ENCODE data around the gene CMTR1.

Gene CMTR1

DNA sequence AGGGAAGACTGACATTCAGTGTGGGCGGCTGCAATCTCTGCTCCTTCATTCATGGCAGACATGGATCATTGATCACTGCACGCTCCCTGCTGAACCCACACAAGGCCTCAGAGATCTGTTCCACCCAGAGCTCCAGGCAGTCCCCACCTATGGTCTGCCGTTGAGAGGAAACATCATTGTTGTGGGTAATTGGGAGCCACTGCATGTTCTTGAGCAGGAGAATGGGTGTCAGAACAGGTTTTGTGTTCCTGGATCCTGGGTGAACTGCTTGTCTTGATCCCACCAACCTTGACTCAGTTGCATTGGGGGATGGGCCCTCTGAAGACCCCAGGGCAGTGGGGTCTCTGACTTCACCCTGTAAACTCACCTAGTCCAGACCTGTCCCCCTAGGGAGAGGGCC is 89.8 kb downstream of the CMTR1 start:
- H3K4me3 Mint-ChIP-seq, result no peak overlapping the region
- H3K9me3 Mint-ChIP-seq, result no peaks in the 10 kb centered on the region
- no peaks in the 10 kb centered on the region for H3K36me3 Mint-ChIP-seq (ENCODE audit: low read depth)
- intact Hi-C loops (cut with micrococcal nuclease), result no loop called here
- no peaks in the 10 kb centered on the region for H3K4me1 Mint-ChIP-seq (ENCODE audit: low read depth)
- peaks cover 59% of the 10 kb centered on the region for H3K27me3 Mint-ChIP-seq
- no peak overlapping the region for H3K27ac Mint-ChIP-seq

DNA sequence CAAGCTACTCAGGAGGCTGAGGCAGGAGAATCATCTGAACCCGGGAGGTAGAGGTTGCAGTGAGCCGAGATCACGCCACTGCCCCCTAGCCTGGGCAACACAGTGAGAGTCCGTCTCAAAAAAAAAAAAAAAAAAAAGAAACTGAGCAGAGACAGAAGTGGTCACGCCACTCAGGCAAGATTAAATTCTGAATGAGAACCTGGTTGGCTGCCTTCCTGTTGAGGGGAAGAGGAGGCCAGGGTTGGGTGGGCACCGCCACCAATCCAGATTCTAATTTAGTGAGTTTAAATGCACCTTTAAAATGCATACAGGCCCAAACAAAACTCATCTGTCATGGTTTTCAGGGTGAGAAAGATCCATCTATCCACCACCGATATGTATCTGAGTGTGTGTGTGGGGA is 90.4 kb downstream of the CMTR1 start:
- Mint-ChIP-seq H3K36me3 (ENCODE audit: low read depth) (no peaks in the 10 kb centered on the region), H3K27me3 (peaks cover 59% of the 10 kb centered on the region)

DNA sequence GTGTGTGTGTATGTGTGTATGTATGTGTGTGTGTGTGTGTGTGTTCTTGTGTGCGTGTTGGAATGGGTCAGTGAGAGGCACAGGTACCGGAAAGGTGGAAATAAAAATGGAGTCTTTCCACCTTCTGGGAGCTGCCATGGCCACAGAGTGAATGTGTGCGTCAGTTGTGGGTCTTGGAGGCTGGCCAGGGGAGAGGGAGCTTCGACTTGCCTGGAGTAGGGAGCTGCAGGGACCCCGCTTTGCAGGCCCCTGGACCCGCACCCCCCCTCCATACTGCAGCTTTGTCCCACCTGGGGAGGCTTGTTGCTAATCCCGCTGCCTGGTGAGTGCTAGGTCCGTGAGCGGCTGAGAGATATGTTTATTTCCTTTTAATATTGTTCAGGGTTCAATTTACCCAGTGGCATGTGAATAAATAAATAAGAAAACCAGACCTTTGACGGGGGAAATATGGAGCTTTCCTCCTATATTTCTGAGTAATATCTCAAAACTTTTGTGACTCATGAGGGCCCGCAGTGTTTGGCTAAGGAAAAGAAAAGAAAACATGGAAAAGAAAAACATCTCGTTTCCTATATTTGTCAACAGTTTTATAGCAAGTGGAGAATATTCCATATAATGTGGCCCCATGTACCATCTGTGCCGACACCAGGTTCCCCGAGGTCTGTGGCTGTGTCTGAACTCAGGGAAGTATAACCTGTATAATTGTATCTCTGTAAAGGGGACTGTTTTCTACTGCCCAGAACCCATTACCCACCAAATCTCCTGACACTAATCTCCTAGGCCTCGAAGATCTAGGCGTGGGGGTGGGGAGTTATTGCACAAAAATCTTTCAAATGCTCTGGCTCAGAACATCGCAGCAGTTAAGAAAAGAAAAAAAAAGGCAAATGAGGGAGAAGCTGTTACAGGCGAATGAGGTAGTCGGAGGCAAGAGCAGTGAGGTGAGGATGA is 91.3 kb downstream of the CMTR1 start:
- H3K36me3 Mint-ChIP-seq (ENCODE audit: low read depth), result no peaks in the 10 kb centered on the region
- H3K27me3 Mint-ChIP-seq, result peaks cover 52% of the 10 kb centered on the region
- no peaks in the 10 kb centered on the region for H3K9me3 Mint-ChIP-seq
- no peak overlapping the region for H3K4me3 Mint-ChIP-seq
- intact Hi-C loops (cut with micrococcal nuclease), result no loop called here
- no peaks in the 10 kb centered on the region for H3K4me1 Mint-ChIP-seq (ENCODE audit: low read depth)
- H3K27ac Mint-ChIP-seq, result no peak overlapping the region

More for the DNA sequence above, 90.4 kb downstream of the CMTR1 start:
- Mint-ChIP-seq H3K4me3 (no peak overlapping the region), H3K27ac (no peak overlapping the region), H3K4me1 (ENCODE audit: low read depth) (no peaks in the 10 kb centered on the region), H3K9me3 (no peaks in the 10 kb centered on the region)
- intact Hi-C loops (cut with micrococcal nuclease), result no loop called here

DNA sequence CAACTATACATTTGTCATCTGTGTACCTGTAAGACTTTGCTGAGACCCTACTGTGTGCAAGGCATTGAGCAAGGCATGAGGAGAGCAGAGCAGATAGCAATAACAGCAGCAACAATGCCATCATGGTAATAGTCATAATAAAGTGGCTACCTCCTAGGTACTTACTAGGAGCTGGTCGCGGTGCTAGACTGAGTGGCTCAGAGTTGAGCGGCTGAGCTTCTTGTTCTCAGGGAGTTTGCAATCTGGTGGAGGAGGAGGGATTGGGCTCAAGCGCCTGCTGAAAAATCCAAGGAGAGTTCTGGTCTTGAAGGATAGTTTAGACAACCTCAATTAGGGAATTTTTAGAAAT is 91.9 kb downstream of the CMTR1 start:
- Mint-ChIP-seq H3K4me3 (no peak overlapping the region), H3K27ac (no peak overlapping the region), H3K9me3 (no peaks in the 10 kb centered on the region), H3K27me3 (peaks cover 50% of the 10 kb centered on the region), H3K36me3 (ENCODE audit: low read depth) (no peaks in the 10 kb centered on the region), H3K4me1 (ENCODE audit: low read depth) (no peaks in the 10 kb centered on the region)
- intact Hi-C loops (cut with micrococcal nuclease), result no loop called here

DNA sequence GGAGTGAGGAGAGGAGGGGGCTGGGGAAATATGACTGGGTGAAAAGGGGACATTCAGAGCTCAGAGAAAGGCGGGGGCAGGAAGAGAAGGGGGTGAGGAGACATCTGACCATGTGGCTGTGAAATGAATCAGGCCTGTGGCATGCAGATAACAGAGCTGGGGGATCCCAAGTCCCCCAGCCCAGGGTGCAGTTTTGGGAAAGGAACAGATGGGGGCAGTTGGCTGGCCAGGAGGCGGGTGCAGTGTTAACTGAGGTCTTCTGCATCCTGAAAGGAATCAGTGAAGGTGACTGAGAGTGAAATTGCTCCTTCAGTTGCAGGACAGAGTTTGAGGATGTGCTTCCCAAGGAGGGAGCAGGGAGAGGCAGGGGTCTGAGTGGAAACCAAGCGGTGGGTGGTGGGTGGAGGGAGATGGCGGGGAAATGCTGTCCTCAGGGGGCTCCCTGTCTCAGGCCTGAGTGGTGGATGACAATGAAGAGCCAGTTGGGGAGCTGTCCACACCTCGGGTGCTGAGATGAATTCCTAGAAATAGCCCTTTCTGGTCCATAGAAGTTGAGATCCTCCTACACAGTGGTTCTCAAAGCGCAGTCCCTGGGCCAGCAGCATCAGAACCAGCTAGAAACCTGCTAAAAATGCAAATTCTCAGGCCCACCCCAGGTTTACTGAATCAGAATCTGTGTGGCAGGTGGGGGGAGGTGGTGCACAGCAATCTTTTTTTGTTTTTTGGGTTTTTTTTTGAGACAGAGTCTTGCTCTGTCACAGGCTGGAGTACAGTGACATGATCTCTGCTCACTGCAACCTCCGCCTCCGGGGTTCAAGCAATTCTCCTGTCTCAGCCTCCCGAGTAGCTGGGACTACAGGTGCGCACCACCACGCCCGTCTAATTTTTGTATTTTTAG is 92.7 kb downstream of the CMTR1 start:
- no peaks in the 10 kb centered on the region for H3K36me3 Mint-ChIP-seq (ENCODE audit: low read depth)
- H3K27ac Mint-ChIP-seq, result no peak overlapping the region
- peaks cover 52% of the 10 kb centered on the region for H3K27me3 Mint-ChIP-seq
- H3K4me1 Mint-ChIP-seq (ENCODE audit: low read depth), result no peaks in the 10 kb centered on the region
- no peak overlapping the region for H3K4me3 Mint-ChIP-seq
- no peaks in the 10 kb centered on the region for H3K9me3 Mint-ChIP-seq
- intact Hi-C loops (cut with micrococcal nuclease), result no loop called here

DNA sequence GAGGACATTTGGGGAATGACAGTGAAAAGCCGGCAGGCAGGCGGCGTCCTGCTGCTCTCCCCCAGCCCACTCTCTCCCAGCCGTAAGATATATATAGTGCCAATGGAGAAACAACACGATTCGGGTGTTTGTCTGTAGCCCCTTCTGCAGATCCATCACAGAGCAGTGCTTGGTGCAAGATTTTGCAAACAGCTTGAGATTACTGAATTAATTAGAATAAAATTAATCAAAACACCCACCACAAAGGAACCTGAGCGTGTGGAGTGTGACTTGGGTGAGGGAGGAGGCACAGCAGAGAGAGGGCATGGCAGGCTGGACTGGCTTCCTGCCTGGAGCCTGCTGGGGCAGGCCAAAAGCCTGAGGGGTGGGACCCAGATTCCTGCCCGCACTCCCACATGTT is 95.5 kb downstream of the CMTR1 start:
- intact Hi-C loops (cut with micrococcal nuclease), result no loop called here
- no peaks in the 10 kb centered on the region for H3K4me1 Mint-ChIP-seq (ENCODE audit: low read depth)

DNA sequence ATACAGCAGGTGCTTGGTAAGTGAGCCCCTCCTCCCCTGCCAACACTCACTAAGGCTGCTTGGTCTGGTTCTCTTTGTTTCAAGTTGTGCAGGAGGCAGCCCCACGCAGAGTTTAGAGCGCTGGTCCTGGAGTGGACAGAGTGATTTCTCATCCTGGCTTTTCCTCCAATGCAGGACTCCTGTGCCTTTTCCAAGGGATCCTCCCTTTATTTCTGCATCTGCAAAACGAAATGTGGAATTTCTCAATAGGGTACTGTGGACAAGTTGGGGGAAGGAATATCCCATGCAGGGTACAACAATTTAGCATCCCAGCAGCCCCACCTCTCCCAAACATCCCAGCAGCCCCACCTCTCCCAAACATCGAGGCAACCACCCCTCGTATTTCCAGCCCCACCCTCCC is 97.3 kb downstream of the CMTR1 start:
- H3K4me3 Mint-ChIP-seq, result no peak overlapping the region
- H3K36me3 Mint-ChIP-seq (ENCODE audit: low read depth), result no peaks in the 10 kb centered on the region
- H3K4me1 Mint-ChIP-seq (ENCODE audit: low read depth), result no peaks in the 10 kb centered on the region
- H3K27me3 Mint-ChIP-seq, result peaks cover 57% of the 10 kb centered on the region
- H3K27ac Mint-ChIP-seq, result no peak overlapping the region
- H3K9me3 Mint-ChIP-seq, result no peaks in the 10 kb centered on the region
- intact Hi-C loops (cut with micrococcal nuclease), result no loop called here

More for the DNA sequence above, 95.5 kb downstream of the CMTR1 start:
- no peaks in the 10 kb centered on the region for H3K9me3 Mint-ChIP-seq
- no peaks in the 10 kb centered on the region for H3K36me3 Mint-ChIP-seq (ENCODE audit: low read depth)
- peaks cover 50% of the 10 kb centered on the region for H3K27me3 Mint-ChIP-seq
- no peak overlapping the region for H3K27ac Mint-ChIP-seq
- no peak overlapping the region for H3K4me3 Mint-ChIP-seq

DNA sequence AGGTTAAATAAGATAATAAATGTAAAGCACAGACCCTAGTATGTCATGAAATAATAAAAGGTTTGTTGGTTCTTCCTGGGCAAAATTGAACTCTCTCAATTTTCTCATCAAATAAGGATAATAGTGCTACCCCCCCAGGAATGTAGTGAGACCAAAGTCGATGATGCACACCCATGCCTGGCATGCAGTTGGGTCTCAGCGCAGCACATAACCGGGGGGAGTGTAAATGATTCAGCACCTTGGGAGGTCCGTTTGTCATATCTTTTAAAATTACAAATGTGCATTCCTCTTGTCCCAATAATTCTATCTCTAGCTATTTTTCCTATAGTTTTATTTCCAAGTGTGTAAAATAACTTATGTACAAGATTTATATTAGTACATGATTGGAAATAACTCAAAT is 98.0 kb downstream of the CMTR1 start:
- H3K9me3 Mint-ChIP-seq, result no peaks in the 10 kb centered on the region
- no peak overlapping the region for H3K27ac Mint-ChIP-seq
- no peak overlapping the region for H3K4me3 Mint-ChIP-seq
- no peaks in the 10 kb centered on the region for H3K4me1 Mint-ChIP-seq (ENCODE audit: low read depth)
- H3K36me3 Mint-ChIP-seq (ENCODE audit: low read depth), result no peaks in the 10 kb centered on the region
- peaks cover 60% of the 10 kb centered on the region for H3K27me3 Mint-ChIP-seq
- intact Hi-C loops (cut with micrococcal nuclease), result no loop called here

Measured in dendritic cell treated with granulocyte-macrophage colony-stimulating factor and Interleukin-4, amounts not matched to agents 40 ng/mL and 50 ng/mL, for 4 days (primary cell).